Mesothelial cell of epicardium (in vitro differentiated cells): Measurements from ENCODE around the gene WWP2. TPM values are rescaled to one million over a fixed set of nuclear protein-coding genes. Genes with fewer than 3 reads are reported as not detected.

Experiments
- DNase-seq, 2 experiments: peaks; one replicate each; pipeline ENCODE4 v3.0.0; 2021; ENCODE audit warnings: low spot score in 2 of 2; ENCODE audit not compliant: unreplicated experiment in 2 of 2
- H3K27ac Mint-ChIP-seq: 2 replicates; pipeline ENCODE4 v1.8.0; 2021; ENCODE audit warnings: mixed read lengths
- H3K27me3 Mint-ChIP-seq: 2 replicates; pipeline ENCODE4 v1.8.0; 2021; ENCODE audit warnings: low read depth, mixed read lengths
- H3K36me3 Mint-ChIP-seq: 2 replicates; pipeline ENCODE4 v1.8.0; 2021; ENCODE audit warnings: mixed read lengths
- H3K4me1 Mint-ChIP-seq: 2 replicates; pipeline ENCODE4 v1.8.0; 2021; ENCODE audit warnings: mixed read lengths
- H3K4me3 Mint-ChIP-seq: 2 replicates; pipeline ENCODE4 v1.8.0; 2021; ENCODE audit warnings: mild to moderate bottlenecking, moderate library complexity, mixed read lengths
- H3K9me3 Mint-ChIP-seq: 2 replicates; pipeline ENCODE4 v1.8.0; 2021; ENCODE audit warnings: mixed read lengths
- CTCF ChIP-seq: fragments of 200-600 bp; sonication (generic); IDR thresholded peaks from one replicate; pipeline ENCODE4 v1.5.0; 2021; ENCODE audit warnings: antibody characterized with exemption; ENCODE audit not compliant: unreplicated experiment
- total RNA-seq: library from RNA; stranded (reverse); gene quantifications from 3 replicates; pipeline ENCODE4 v1.2.1, GENCODE V29; 2021

WWP2 gene
- total RNA-seq, 1 donor from 2014 or later = 39.6 TPM

GRCh38 chr16:69928856-69929400 lies 166.8 kb downstream of the WWP2 start:
- H3K4me1 Mint-ChIP-seq = peaks cover 20% of the 10 kb centered on the region
- no peak for DNase-seq
- H3K9me3 Mint-ChIP-seq = no peaks in the 10 kb centered on the region
- H3K36me3 Mint-ChIP-seq = peaks cover 13% of the 10 kb centered on the region
- H3K4me3 Mint-ChIP-seq = no peak overlapping the region
- H3K27me3 Mint-ChIP-seq = no peaks in the 10 kb centered on the region
- no peak overlapping the region for H3K27ac Mint-ChIP-seq
- no peak for TF ChIP-seq CTCF

- no peak overlapping the region for H3K27ac Mint-ChIP-seq
Measured at GRCh38 chr16:69929480-69929879, 167.3 kb downstream of the WWP2 start.

GRCh38 chr16:69930117-69930776 lies 168.1 kb downstream of the WWP2 start:
- peaks cover 10% of the 10 kb centered on the region for H3K4me1 Mint-ChIP-seq
- TF ChIP-seq CTCF = peak; percentile 80
- H3K27ac Mint-ChIP-seq = no peak overlapping the region
- H3K4me3 Mint-ChIP-seq = no peak overlapping the region
- no peak for DNase-seq
- H3K9me3 Mint-ChIP-seq = no peaks in the 10 kb centered on the region
- H3K36me3 Mint-ChIP-seq = peaks cover 13% of the 10 kb centered on the region
- H3K27me3 Mint-ChIP-seq = no peaks in the 10 kb centered on the region

More at GRCh38 chr16:69929480-69929879, 167.3 kb downstream of the WWP2 start:
- H3K36me3 Mint-ChIP-seq = peaks cover 13% of the 10 kb centered on the region
- H3K4me1 Mint-ChIP-seq = peaks cover 16% of the 10 kb centered on the region
- H3K9me3 Mint-ChIP-seq = no peaks in the 10 kb centered on the region
- no peak for DNase-seq
- TF ChIP-seq CTCF = no peak
- H3K4me3 Mint-ChIP-seq = no peak overlapping the region
- no peaks in the 10 kb centered on the region for H3K27me3 Mint-ChIP-seq

GRCh38 chr16:69931631-69932030 lies 169.5 kb downstream of the WWP2 start:
- no peak for DNase-seq
- no peak overlapping the region for H3K4me3 Mint-ChIP-seq
- no peaks in the 10 kb centered on the region for H3K9me3 Mint-ChIP-seq
- no peak overlapping the region for H3K27ac Mint-ChIP-seq
- H3K36me3 Mint-ChIP-seq = peaks cover 17% of the 10 kb centered on the region
- H3K4me1 Mint-ChIP-seq = peaks cover 4% of the 10 kb centered on the region
- no peak for TF ChIP-seq CTCF
- H3K27me3 Mint-ChIP-seq = no peaks in the 10 kb centered on the region

- Mint-ChIP-seq H3K4me1 (no peaks in the 10 kb centered on the region), H3K27me3 (no peaks in the 10 kb centered on the region), H3K27ac (no peak overlapping the region), H3K9me3 (no peaks in the 10 kb centered on the region), H3K4me3 (no peak overlapping the region), H3K36me3 (peaks cover 21% of the 10 kb centered on the region)
- no peak for TF ChIP-seq CTCF
- DNase-seq = no peak
Measured at GRCh38 chr16:69932228-69932627, 170.1 kb downstream of the WWP2 start.
